Osteocyte (in vitro differentiated cells): ENCODE results near the gene CSMD2. TPM values are rescaled to one million over a fixed set of nuclear protein-coding genes. Genes with fewer than 3 reads are reported as not detected.
A peak's percentile ranks its signal among the peaks of the same experiment; 100 is the strongest.

Experiments
- DNase-seq: peaks from one replicate; pipeline ENCODE4 v3.0.0; 2021; ENCODE audit warnings: mixed read lengths; ENCODE audit not compliant: unreplicated experiment; ENCODE audit errors: extremely low spot score
- H3K27ac Mint-ChIP-seq: one replicate; pipeline ENCODE4 v1.8.0; 2021; ENCODE audit warnings: mild to moderate bottlenecking, mixed read lengths; ENCODE audit not compliant: unreplicated experiment
- H3K27me3 Mint-ChIP-seq: one replicate; pipeline ENCODE4 v1.8.0; 2021; ENCODE audit warnings: mixed read lengths; ENCODE audit not compliant: unreplicated experiment
- H3K36me3 Mint-ChIP-seq: one replicate; pipeline ENCODE4 v1.8.0; 2021; ENCODE audit warnings: mixed read lengths; ENCODE audit not compliant: unreplicated experiment
- H3K4me1 Mint-ChIP-seq: one replicate; pipeline ENCODE4 v1.8.0; 2021; ENCODE audit warnings: mixed read lengths; ENCODE audit not compliant: unreplicated experiment
- H3K4me3 Mint-ChIP-seq: one replicate; pipeline ENCODE4 v1.8.0; 2021; ENCODE audit warnings: mild to moderate bottlenecking, moderate library complexity, mixed read lengths; ENCODE audit not compliant: unreplicated experiment
- H3K9me3 Mint-ChIP-seq: one replicate; pipeline ENCODE4 v1.8.0; 2021; ENCODE audit warnings: mixed read lengths; ENCODE audit not compliant: unreplicated experiment
- CTCF ChIP-seq: fragments of 200-600 bp; sonication (generic); IDR thresholded peaks from 2 replicates; pipeline ENCODE4 v1.5.0; 2021; ENCODE audit warnings: antibody characterized with exemption, mild to moderate bottlenecking, moderate library complexity
- total RNA-seq: library from RNA; stranded (reverse); gene quantifications from 2 replicates; pipeline ENCODE4 v1.2.1, GENCODE V29; 2021

The CSMD2 gene
- total RNA-seq, 1 donor from 2014 or later: not detected

GRCh38 chr1:33724348-33724747, 440.7 kb downstream of the CSMD2 start:
- no peak overlapping the region for H3K27ac Mint-ChIP-seq
- H3K27me3 Mint-ChIP-seq: no peaks in the 10 kb centered on the region

GRCh38 chr1:33723251-33723650, 441.8 kb downstream of the CSMD2 start:
- no peaks in the 10 kb centered on the region for H3K36me3 Mint-ChIP-seq
- H3K27me3 Mint-ChIP-seq: no peaks in the 10 kb centered on the region
- H3K9me3 Mint-ChIP-seq: peaks cover 7% of the 10 kb centered on the region
- TF ChIP-seq CTCF: no peak
- H3K27ac Mint-ChIP-seq: no peak overlapping the region
- H3K4me1 Mint-ChIP-seq: no peaks in the 10 kb centered on the region
- DNase-seq: peak; percentile 25
- H3K4me3 Mint-ChIP-seq: no peak overlapping the region

More at GRCh38 chr1:33724348-33724747, 440.7 kb downstream of the CSMD2 start:
- Mint-ChIP-seq H3K4me3 (no peak overlapping the region), H3K9me3 (peaks cover 7% of the 10 kb centered on the region), H3K4me1 (no peaks in the 10 kb centered on the region), H3K36me3 (no peaks in the 10 kb centered on the region)
- TF ChIP-seq CTCF: no peak
- DNase-seq: peak; percentile 82

GRCh38 chr1:33721301-33721815, 443.7 kb downstream of the CSMD2 start:
- Mint-ChIP-seq H3K36me3 (no peaks in the 10 kb centered on the region), H3K4me3 (no peak overlapping the region)

GRCh38 chr1:33719771-33720670, 445.0 kb downstream of the CSMD2 start:
- Mint-ChIP-seq H3K4me3 (no peak overlapping the region), H3K36me3 (no peaks in the 10 kb centered on the region), H3K4me1 (no peaks in the 10 kb centered on the region), H3K27me3 (no peaks in the 10 kb centered on the region), H3K9me3 (peaks cover 4% of the 10 kb centered on the region), H3K27ac (no peak overlapping the region)
- no peak for TF ChIP-seq CTCF
- peak; percentile 51 for DNase-seq

More at GRCh38 chr1:33721301-33721815, 443.7 kb downstream of the CSMD2 start:
- Mint-ChIP-seq H3K4me1 (no peaks in the 10 kb centered on the region), H3K27ac (no peak overlapping the region), H3K9me3 (peaks cover 7% of the 10 kb centered on the region), H3K27me3 (no peaks in the 10 kb centered on the region)
- TF ChIP-seq CTCF: no peak
- DNase-seq: peak; percentile 32

- no peak for TF ChIP-seq CTCF
- Mint-ChIP-seq H3K27me3 (no peaks in the 10 kb centered on the region), H3K4me3 (no peak overlapping the region), H3K9me3 (peaks cover 4% of the 10 kb centered on the region), H3K4me1 (no peaks in the 10 kb centered on the region), H3K27ac (no peak overlapping the region), H3K36me3 (no peaks in the 10 kb centered on the region)
- DNase-seq: no peak
Observed at GRCh38 chr1:33719326-33719725, 445.7 kb downstream of the CSMD2 start.
